Measurements from ENCODE around the gene NMNAT3. TPM values are rescaled to one million over a fixed set of nuclear protein-coding genes. Genes with fewer than 3 reads are reported as not detected.

NMNAT3 gene
- total RNA-seq, 1 experiment from 2014 or later, result 4.6 TPM

GRCh38 chr3:139715166-139715565 is 37.4 kb upstream of the NMNAT3 start (continued):
- TF ChIP-seq MAX (CRISPR knock-in tag; IDR thresholded peaks at IDR 0.05), result no peak
- TF ChIP-seq NFATC4 (CRISPR knock-in tag; IDR thresholded peaks at IDR 0.05), result no peak
- TF ChIP-seq GTF2I (CRISPR knock-in tag; conservative IDR thresholded peaks at IDR 0.05), result no peak
- no peak for TF ChIP-seq ZNF138 (CRISPR knock-in tag; conservative IDR thresholded peaks at IDR 0.05)
- TF ChIP-seq FOXP1 (CRISPR knock-in tag; IDR thresholded peaks at IDR 0.05; ENCODE audit: borderline replicate concordance), result no peak

GRCh38 chr3:139710212-139710611 is 32.4 kb upstream of the NMNAT3 start:
- Mint-ChIP-seq H3K36me3 (no peaks in the 10 kb centered on the region), H3K4me3 (no peak overlapping the region), H3K27ac (no peak overlapping the region), H3K27me3 (ENCODE audit: low read depth) (no peaks in the 10 kb centered on the region), H3K9me3 (no peaks in the 10 kb centered on the region), H3K4me1 (peaks cover 10% of the 10 kb centered on the region)
- CTCF ChIA-PET, result no interaction called here
- ATAC-seq, result no peak
- POLR2A ChIA-PET, result no interaction called here
- TF ChIP-seq MXD4 (CRISPR knock-in tag; IDR thresholded peaks at IDR 0.05; ENCODE audit: borderline replicate concordance) (no peak), ELF4 (CRISPR knock-in tag; IDR thresholded peaks at IDR 0.05; ENCODE audit: low read depth) (no peak), ZMAT4 (CRISPR knock-in tag; IDR thresholded peaks at IDR 0.05) (no peak), AFF4 (CRISPR knock-in tag; IDR thresholded peaks at IDR 0.05; ENCODE audit: borderline replicate concordance) (no peak), JUN (CRISPR knock-in tag; IDR thresholded peaks at IDR 0.05) (no peak), PRRX2 (CRISPR knock-in tag; IDR thresholded peaks at IDR 0.05) (no peak), STAT6 (CRISPR knock-in tag; conservative IDR thresholded peaks at IDR 0.05; ENCODE audit: low read depth) (no peak), AR (CRISPR knock-in tag; IDR thresholded peaks at IDR 0.05) (no peak), KAT7 (CRISPR knock-in tag; IDR thresholded peaks at IDR 0.05; ENCODE audit: borderline replicate concordance) (no peak), MLX (CRISPR knock-in tag; IDR thresholded peaks at IDR 0.05) (no peak), SMAD4 (CRISPR knock-in tag; IDR thresholded peaks at IDR 0.05) (no peak), JAZF1 (CRISPR knock-in tag; IDR thresholded peaks at IDR 0.05) (no peak), ATF2 (CRISPR knock-in tag; IDR thresholded peaks at IDR 0.05; ENCODE audit: borderline replicate concordance, low read depth) (no peak), NR2C2 (CRISPR knock-in tag; IDR thresholded peaks at IDR 0.05) (no peak), ZNF396 (CRISPR knock-in tag; IDR thresholded peaks at IDR 0.05; ENCODE audit: borderline replicate concordance) (no peak), ZNF317 (CRISPR knock-in tag; IDR thresholded peaks at IDR 0.05; ENCODE audit: borderline replicate concordance, low read depth) (no peak)
- no peak for DNase-seq (ENCODE audit: low spot score)

All from WTC11 (cell line).